Fibroblast of the aortic adventitia (primary cell): ENCODE data around the gene FIGN. TPM values are rescaled to one million over a fixed set of nuclear protein-coding genes. Genes with fewer than 3 reads are reported as not detected.

Experiments
- DNase-seq: peaks from one replicate; pipeline ENCODE4 v3.0.0-alpha.2; 2010; ENCODE audit warnings: low read depth
- H3K4me3 ChIP-seq: 2 replicates; pipeline ENCODE4 v1.5.1; 2011; ENCODE audit warnings: low read depth, mild to moderate bottlenecking, control low read depth, low read length, moderate library complexity
- total RNA-seq: library from RNA; depleted of rRNA; stranded (reverse); fragments of >200 nt; gene quantifications from 2 replicates; pipeline ENCODE4 v1.2.3, GENCODE V29; 2012; ENCODE audit warnings: low replicate concordance
- TF ChIP-seq, protein P1 (sequence below): IDR thresholded peaks from 2 replicates; pipeline ENCODE4 v1.5.1; 2011; ENCODE audit warnings: mild to moderate bottlenecking, low read length, control low read depth, inconsistent platforms; ENCODE audit not compliant: insufficient read depth

Gene FIGN
- total RNA-seq, 1 donor, result 4.1 TPM

DNA sequence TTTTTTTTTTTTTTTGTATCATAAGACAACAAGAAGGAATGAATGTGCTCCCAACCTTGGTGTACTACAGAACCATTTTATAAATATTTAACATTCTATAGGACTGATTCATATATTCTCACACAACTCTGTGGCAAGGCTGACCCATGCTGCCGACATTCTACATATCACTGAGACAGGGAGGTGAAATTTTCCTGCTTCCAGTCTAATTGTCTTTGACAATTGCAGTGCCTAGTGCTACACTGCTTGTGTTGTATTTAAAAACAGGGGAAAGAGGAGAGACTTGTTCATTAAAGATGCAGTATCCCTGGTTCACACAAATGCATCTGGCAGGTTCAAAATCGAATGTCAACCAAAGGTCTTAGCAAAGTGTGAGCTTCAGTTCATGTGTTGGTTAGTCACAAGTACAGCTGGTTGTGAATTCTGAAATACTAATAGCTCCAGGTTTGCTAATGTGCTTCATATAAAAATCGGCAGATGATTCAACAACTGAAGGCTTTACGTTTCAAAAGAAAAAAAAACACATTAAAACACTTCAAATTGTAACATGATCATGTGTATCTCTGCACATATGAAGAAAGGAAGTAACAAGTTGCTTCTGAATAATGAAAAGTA lies 130.8 kb downstream of the FIGN start:
- peak; percentile 18 for DNase-seq
- TF ChIP-seq, protein P1, sequence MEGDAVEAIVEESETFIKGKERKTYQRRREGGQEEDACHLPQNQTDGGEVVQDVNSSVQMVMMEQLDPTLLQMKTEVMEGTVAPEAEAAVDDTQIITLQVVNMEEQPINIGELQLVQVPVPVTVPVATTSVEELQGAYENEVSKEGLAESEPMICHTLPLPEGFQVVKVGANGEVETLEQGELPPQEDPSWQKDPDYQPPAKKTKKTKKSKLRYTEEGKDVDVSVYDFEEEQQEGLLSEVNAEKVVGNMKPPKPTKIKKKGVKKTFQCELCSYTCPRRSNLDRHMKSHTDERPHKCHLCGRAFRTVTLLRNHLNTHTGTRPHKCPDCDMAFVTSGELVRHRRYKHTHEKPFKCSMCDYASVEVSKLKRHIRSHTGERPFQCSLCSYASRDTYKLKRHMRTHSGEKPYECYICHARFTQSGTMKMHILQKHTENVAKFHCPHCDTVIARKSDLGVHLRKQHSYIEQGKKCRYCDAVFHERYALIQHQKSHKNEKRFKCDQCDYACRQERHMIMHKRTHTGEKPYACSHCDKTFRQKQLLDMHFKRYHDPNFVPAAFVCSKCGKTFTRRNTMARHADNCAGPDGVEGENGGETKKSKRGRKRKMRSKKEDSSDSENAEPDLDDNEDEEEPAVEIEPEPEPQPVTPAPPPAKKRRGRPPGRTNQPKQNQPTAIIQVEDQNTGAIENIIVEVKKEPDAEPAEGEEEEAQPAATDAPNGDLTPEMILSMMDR, result no peak
- H3K4me3 ChIP-seq, result no peak overlapping the region

DNA sequence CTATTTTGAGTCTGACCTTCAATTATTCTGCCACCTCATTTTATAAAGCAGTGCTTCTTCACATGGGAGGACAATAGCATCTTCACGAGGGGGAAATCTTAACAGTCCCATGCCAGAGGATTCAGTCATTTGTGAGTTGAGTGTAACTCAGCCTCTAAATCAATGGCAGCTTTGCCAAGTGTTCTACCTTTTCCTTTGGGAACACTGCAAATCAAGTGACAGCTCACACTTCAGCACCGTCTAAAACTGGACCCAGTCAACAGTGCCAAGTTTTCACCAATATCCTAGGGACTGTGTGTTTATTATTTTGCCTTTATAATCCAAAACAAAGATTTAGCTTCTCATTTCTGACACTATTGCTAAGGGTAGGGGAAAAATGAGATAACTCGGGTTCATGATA lies 133.6 kb downstream of the FIGN start:
- no peak overlapping the region for H3K4me3 ChIP-seq
- TF ChIP-seq, protein P1, result no peak
- DNase-seq, result no peak

DNA sequence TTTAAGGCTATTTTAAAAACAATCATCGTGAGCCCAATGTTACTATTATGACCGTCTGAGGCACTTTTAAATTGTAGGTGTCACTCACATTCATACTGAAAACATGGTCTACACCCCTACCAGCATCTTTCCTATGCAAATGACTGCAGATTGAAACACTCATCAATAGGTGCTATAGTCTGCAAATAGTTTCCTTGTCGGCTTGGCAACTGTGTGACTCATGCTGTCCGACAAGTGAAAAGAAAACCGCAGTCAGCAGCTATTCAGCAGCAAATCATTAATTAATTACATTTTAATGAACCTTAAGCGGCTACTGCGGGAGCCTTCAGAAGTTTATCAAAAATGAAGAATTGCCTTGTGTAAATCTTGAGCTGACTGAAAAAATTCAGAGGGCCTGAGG lies 134.4 kb downstream of the FIGN start:
- DNase-seq, result no peak

DNA sequence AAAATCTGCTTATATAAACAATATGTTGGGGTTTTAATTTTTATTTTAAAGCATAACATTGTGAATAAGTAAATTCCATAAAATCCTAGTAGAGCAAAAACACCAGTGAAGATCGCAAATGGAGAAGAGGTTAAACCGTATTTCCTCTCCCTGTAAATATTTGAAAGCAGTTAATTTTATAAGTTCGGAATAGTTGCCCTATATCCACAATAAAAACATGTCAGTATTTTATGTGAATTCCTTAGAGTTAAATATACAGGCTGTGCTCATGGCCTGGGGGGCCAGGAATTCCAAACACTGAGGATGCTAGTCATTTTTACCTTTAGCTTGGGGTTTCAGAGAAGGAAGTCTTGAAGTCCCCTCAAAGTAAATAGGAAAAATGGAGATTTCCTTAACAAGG lies 135.0 kb downstream of the FIGN start:
- TF ChIP-seq, protein P1, result no peak
- no peak overlapping the region for H3K4me3 ChIP-seq
- no peak for DNase-seq

More for the DNA sequence above, 134.4 kb downstream of the FIGN start:
- TF ChIP-seq, protein P1, result no peak
- no peak overlapping the region for H3K4me3 ChIP-seq

DNA sequence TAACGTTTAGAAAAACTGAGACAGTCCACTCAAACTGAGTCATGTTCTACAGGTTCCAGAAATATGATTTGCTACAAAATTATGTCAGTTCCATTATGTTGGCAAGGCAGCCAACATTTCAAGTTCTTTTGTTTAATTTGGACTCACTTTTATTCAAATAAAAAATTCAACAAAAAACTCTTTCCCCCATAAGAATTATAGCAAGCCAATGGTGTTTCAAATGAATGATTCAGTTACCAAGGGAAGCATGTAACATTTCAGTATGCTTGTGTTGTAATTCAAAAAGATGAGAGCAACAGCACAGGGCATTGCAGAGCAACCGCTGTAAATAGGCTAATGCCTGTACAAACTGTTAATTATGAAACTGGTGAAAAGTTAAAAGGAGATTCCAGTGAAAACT lies 140.8 kb downstream of the FIGN start:
- no peak overlapping the region for H3K4me3 ChIP-seq
- TF ChIP-seq, protein P1, result no peak
- DNase-seq, result peak; percentile 65

DNA sequence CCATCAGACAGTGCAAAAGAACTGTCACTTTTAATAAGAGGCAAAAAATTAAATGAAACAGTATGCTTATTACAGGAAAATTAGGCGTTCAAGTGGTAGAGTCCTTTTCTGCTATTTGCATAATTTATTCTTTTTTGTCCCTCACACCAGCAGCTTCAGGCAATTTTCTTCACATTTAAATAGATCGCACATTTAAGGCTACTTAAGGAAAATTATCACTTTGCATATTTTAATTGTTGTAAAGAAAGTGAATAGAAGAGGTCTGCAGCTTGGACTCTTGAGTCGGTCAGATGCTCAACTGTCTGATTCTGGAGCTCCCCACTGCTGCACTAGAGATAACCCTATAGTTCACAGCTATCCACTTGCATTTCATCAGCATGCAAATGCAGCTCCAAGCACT lies 141.3 kb downstream of the FIGN start:
- DNase-seq, result no peak
- H3K4me3 ChIP-seq, result no peak overlapping the region
- TF ChIP-seq, protein P1, result no peak

DNA sequence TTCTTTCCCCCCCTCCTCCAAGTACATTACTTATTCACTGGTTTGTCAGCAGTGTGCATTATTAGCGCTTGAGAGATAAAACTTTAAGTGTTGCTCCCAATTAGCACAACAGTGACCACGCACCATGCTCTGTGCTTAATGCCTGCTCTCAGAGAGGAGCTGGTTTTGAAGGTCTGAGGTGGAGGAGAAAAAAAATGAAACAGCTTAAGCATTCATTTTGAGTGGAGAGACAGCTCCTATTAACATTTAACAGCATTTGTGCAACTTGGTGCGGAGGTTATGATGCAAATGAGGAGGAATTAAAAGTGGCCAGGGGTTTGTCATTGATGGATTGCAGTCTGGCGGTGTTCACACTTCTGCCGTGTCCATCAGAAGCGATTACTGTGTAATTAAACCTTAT lies 141.8 kb downstream of the FIGN start:
- H3K4me3 ChIP-seq, result no peak overlapping the region
- no peak for DNase-seq
- TF ChIP-seq, protein P1, result no peak
